Naive B cell (primary cell): Measurements from ENCODE around the gene MSANTD1. TPM values are rescaled to one million over a fixed set of nuclear protein-coding genes. Genes with fewer than 3 reads are reported as not detected.

Experiments used
- ATAC-seq, 2 donors: fragments of 150-1000 bp; cut with Tn5 transposase; 2 replicates each; pipeline ENCODE4 v1.10.0; 2021; ENCODE audit warnings: low read depth in 2 of 2, mild to moderate bottlenecking in 2 of 2, moderate library complexity in 2 of 2
- DNase-seq: peaks from one replicate; pipeline ENCODE4 v3.0.0; 2022
- H3K27ac Mint-ChIP-seq, 6 donors: one replicate each; pipeline ENCODE4 v1.8.0; 2020 to 2022; ENCODE audit warnings: mild to moderate bottlenecking in 6 of 6, mixed read lengths in 6 of 6, moderate library complexity in 5 of 6, inconsistent platforms in 2 of 6
- H3K27me3 Mint-ChIP-seq, 3 donors: one replicate each; pipeline ENCODE4 v1.8.0; 2021 to 2022; ENCODE audit warnings: mixed read lengths in 3 of 3, mild to moderate bottlenecking in 1 of 3
- H3K36me3 Mint-ChIP-seq, 2 donors: one replicate each; pipeline ENCODE4 v1.8.0; 2020 to 2022; ENCODE audit warnings: mixed read lengths in 2 of 2, inconsistent platforms in 1 of 2, mild to moderate bottlenecking in 1 of 2
- H3K4me1 Mint-ChIP-seq, 3 donors: one replicate each; pipeline ENCODE4 v1.8.0; 2020 to 2022; ENCODE audit warnings: mixed read lengths in 3 of 3, inconsistent platforms in 1 of 3, mild to moderate bottlenecking in 1 of 3, moderate library complexity in 1 of 3
- H3K4me3 Mint-ChIP-seq, 8 donors: one replicate each; pipeline ENCODE4 v1.8.0; 2020 to 2022; ENCODE audit warnings: mild to moderate bottlenecking in 8 of 8, mixed read lengths in 8 of 8, moderate library complexity in 8 of 8, inconsistent platforms in 2 of 8
- H3K9me3 Mint-ChIP-seq, 7 donors: one replicate each; pipeline ENCODE4 v1.8.0; 2020 to 2022; ENCODE audit warnings: mixed read lengths in 7 of 7, mild to moderate bottlenecking in 5 of 7, inconsistent platforms in 2 of 7, moderate library complexity in 1 of 7
- polyA plus RNA-seq, 6 donors: library from polyadenylated mRNA; unstranded; fragments of 300-500 nt; fragmentation: Illumina TruSeq; gene quantifications; one replicate each; pipeline ENCODE4 v1.2.3, GENCODE V29; 2021; ENCODE audit warnings: low read depth in 6 of 6

Gene MSANTD1
- polyA plus RNA-seq, 6 donors from 2014 or later = 0.12 to 0.14 TPM; not detected in 4

- H3K4me1 Mint-ChIP-seq = peaks cover 3 to 10% (median 4%) of the 10 kb centered on the region in 3 donors
- no peaks in the 10 kb centered on the region for H3K27me3 Mint-ChIP-seq
- H3K4me3 Mint-ChIP-seq = no peak overlapping the region
- DNase-seq = no peak
- no peaks in the 10 kb centered on the region for H3K9me3 Mint-ChIP-seq
- peaks cover 3 to 6% of the 10 kb centered on the region in 2 donors for H3K36me3 Mint-ChIP-seq
- ATAC-seq = no peak
- H3K27ac Mint-ChIP-seq = peak overlapping the region in 1 of 6 donors; percentile 44
Observed at GRCh38 chr4:3239998-3240920, 8.7 kb upstream of the MSANTD1 start.

GRCh38 chr4:3240936-3241522, 7.9 kb upstream of the MSANTD1 start:
- peak overlapping the region in 3 of 6 donors; percentile 32 to 66 (median 34) for H3K27ac Mint-ChIP-seq

GRCh38 chr4:3241898-3242524, 6.9 kb upstream of the MSANTD1 start:
- H3K9me3 Mint-ChIP-seq = no peaks in the 10 kb centered on the region
- H3K4me1 Mint-ChIP-seq = peaks cover 3 to 10% (median 4%) of the 10 kb centered on the region in 3 donors
- no peak for ATAC-seq
- H3K4me3 Mint-ChIP-seq = no peak overlapping the region
- H3K27me3 Mint-ChIP-seq = no peaks in the 10 kb centered on the region
- peaks cover 3 to 6% of the 10 kb centered on the region in 2 donors for H3K36me3 Mint-ChIP-seq
- no peak overlapping the region for H3K27ac Mint-ChIP-seq
- no peak for DNase-seq

More at GRCh38 chr4:3240936-3241522, 7.9 kb upstream of the MSANTD1 start:
- Mint-ChIP-seq H3K27me3 (no peaks in the 10 kb centered on the region), H3K4me1 (peaks cover 3 to 10% (median 4%) of the 10 kb centered on the region in 3 donors), H3K9me3 (no peaks in the 10 kb centered on the region), H3K4me3 (no peak overlapping the region), H3K36me3 (peaks cover 3 to 6% of the 10 kb centered on the region in 2 donors)
- no peak for DNase-seq
- ATAC-seq = no peak

GRCh38 chr4:3243136-3243780, 5.7 kb upstream of the MSANTD1 start:
- H3K27ac Mint-ChIP-seq = peak overlapping the region in 3 of 6 donors; percentile 65 to 80 (median 79)

GRCh38 chr4:3244002-3244401, 5.0 kb upstream of the MSANTD1 start:
- H3K4me1 Mint-ChIP-seq = peaks cover 3 to 10% (median 4%) of the 10 kb centered on the region in 3 donors

More at GRCh38 chr4:3243136-3243780, 5.7 kb upstream of the MSANTD1 start:
- Mint-ChIP-seq H3K27me3 (no peaks in the 10 kb centered on the region), H3K4me1 (peaks cover 3 to 10% (median 4%) of the 10 kb centered on the region in 3 donors), H3K9me3 (no peaks in the 10 kb centered on the region), H3K4me3 (peak overlapping the region in 1 of 8 donors; percentile 12), H3K36me3 (peaks cover 3 to 6% of the 10 kb centered on the region in 2 donors)
- ATAC-seq = no peak
- no peak for DNase-seq

GRCh38 chr4:3244747-3245146, 4.2 kb upstream of the MSANTD1 start:
- no peaks in the 10 kb centered on the region for H3K27me3 Mint-ChIP-seq
- no peaks in the 10 kb centered on the region for H3K9me3 Mint-ChIP-seq
- H3K4me3 Mint-ChIP-seq = no peak overlapping the region
- H3K27ac Mint-ChIP-seq = no peak overlapping the region
- DNase-seq (no peak), ATAC-seq (no peak)
- peaks cover 3 to 10% (median 4%) of the 10 kb centered on the region in 3 donors for H3K4me1 Mint-ChIP-seq
- H3K36me3 Mint-ChIP-seq = peaks cover 3 to 6% of the 10 kb centered on the region in 2 donors

More at GRCh38 chr4:3244002-3244401, 5.0 kb upstream of the MSANTD1 start:
- ATAC-seq (no peak), DNase-seq (no peak)
- no peaks in the 10 kb centered on the region for H3K27me3 Mint-ChIP-seq
- H3K9me3 Mint-ChIP-seq = no peaks in the 10 kb centered on the region
- peaks cover 3 to 6% of the 10 kb centered on the region in 2 donors for H3K36me3 Mint-ChIP-seq
- peak overlapping the region in 2 of 6 donors; percentile 42 to 77 for H3K27ac Mint-ChIP-seq
- peak overlapping the region in 1 of 8 donors; percentile 52 for H3K4me3 Mint-ChIP-seq

- Mint-ChIP-seq H3K27ac (no peak overlapping the region), H3K9me3 (no peaks in the 10 kb centered on the region), H3K4me3 (no peak overlapping the region), H3K27me3 (no peaks in the 10 kb centered on the region), H3K4me1 (peaks cover 3 to 10% (median 4%) of the 10 kb centered on the region in 3 donors), H3K36me3 (peaks cover under 1 to 3% of the 10 kb centered on the region in 2 donors)
- ATAC-seq (no peak), DNase-seq (no peak)
Observed at GRCh38 chr4:3245676-3246075, 3.3 kb upstream of the MSANTD1 start.

- Mint-ChIP-seq H3K27me3 (no peaks in the 10 kb centered on the region), H3K4me1 (peaks cover 3 to 10% (median 4%) of the 10 kb centered on the region in 3 donors), H3K4me3 (no peak overlapping the region), H3K9me3 (no peaks in the 10 kb centered on the region), H3K27ac (no peak overlapping the region), H3K36me3 (no peaks in the 10 kb centered on the region)
- DNase-seq = no peak
- no peak for ATAC-seq
Observed at GRCh38 chr4:3246458-3247398, 2.2 kb upstream of the MSANTD1 start.

GRCh38 chr4:3247399-3248177, 1.4 kb upstream of the MSANTD1 start:
- Mint-ChIP-seq H3K4me1 (peaks cover 3 to 10% (median 4%) of the 10 kb centered on the region in 3 donors), H3K4me3 (no peak overlapping the region), H3K36me3 (no peaks in the 10 kb centered on the region), H3K27ac (peak overlapping the region in 1 of 6 donors; percentile 69), H3K27me3 (no peaks in the 10 kb centered on the region), H3K9me3 (no peaks in the 10 kb centered on the region)
- DNase-seq (no peak), ATAC-seq (no peak)

GRCh38 chr4:3248178-3248480, 830 bp upstream of the MSANTD1 start:
- H3K36me3 Mint-ChIP-seq = no peaks in the 10 kb centered on the region
- H3K27ac Mint-ChIP-seq = no peak overlapping the region
- ATAC-seq (no peak), DNase-seq (no peak)
- no peaks in the 10 kb centered on the region for H3K27me3 Mint-ChIP-seq
- no peaks in the 10 kb centered on the region for H3K9me3 Mint-ChIP-seq
- peaks cover 0 to 8% (median 4%) of the 10 kb centered on the region in 3 donors for H3K4me1 Mint-ChIP-seq
- no peak overlapping the region for H3K4me3 Mint-ChIP-seq

GRCh38 chr4:3249711-3250437, 915 bp downstream of the MSANTD1 start:
- H3K36me3 Mint-ChIP-seq = no peaks in the 10 kb centered on the region
- DNase-seq (no peak), ATAC-seq (no peak)
- no peaks in the 10 kb centered on the region for H3K4me1 Mint-ChIP-seq
- H3K27me3 Mint-ChIP-seq = no peaks in the 10 kb centered on the region
- no peak overlapping the region for H3K27ac Mint-ChIP-seq
- no peak overlapping the region for H3K4me3 Mint-ChIP-seq
- no peaks in the 10 kb centered on the region for H3K9me3 Mint-ChIP-seq
